Activated T-helper 2 cell treated with anti-CD3 and anti-CD28 coated beads, Interferon-gamma antibody, Interleukin-2, Interleukin-4, amounts not matched to agents 10 μg/mL and 5 μg/mL and 100 μg/mL, durations not matched to agents 14 hours and 24 hours and 36 hours (primary cell): Measurements from ENCODE around the gene DDX39B. TPM values are rescaled to one million over a fixed set of nuclear protein-coding genes. Genes with fewer than 3 reads are reported as not detected.
"Not testable (repeated sequence)": the region's sequence is repeated elsewhere in the genome, so short reads cannot be mapped to it uniquely, and the experiment has no call there.

Source experiments
- DNase-seq: peaks from one replicate; pipeline ENCODE4 v3.0.0; 2021; ENCODE audit warnings: low spot score
- H3K27ac Mint-ChIP-seq: one replicate; pipeline ENCODE4 v1.8.0; 2021; ENCODE audit warnings: mixed read lengths
- H3K27me3 Mint-ChIP-seq: one replicate; pipeline ENCODE4 v1.8.0; 2021; ENCODE audit warnings: low read depth, mixed read lengths
- H3K36me3 Mint-ChIP-seq: one replicate; pipeline ENCODE4 v1.8.0; 2021; ENCODE audit warnings: low read depth, mixed read lengths
- H3K4me1 Mint-ChIP-seq: one replicate; pipeline ENCODE4 v1.8.0; 2021; ENCODE audit warnings: low read depth, mixed read lengths
- H3K4me3 Mint-ChIP-seq: one replicate; pipeline ENCODE4 v1.8.0; 2021; ENCODE audit warnings: low read depth, mild to moderate bottlenecking, moderate library complexity, mixed read lengths
- H3K9me3 Mint-ChIP-seq: one replicate; pipeline ENCODE4 v1.8.0; 2021; ENCODE audit warnings: mixed read lengths
- intact Hi-C: fragments of 100-400 bp; cut with micrococcal nuclease; formaldehyde crosslinking; loops from one replicate; pipeline ENCODE4 v1.15.1; 2023
- total RNA-seq: library from RNA; stranded (reverse); gene quantifications from 2 replicates; pipeline ENCODE4 v1.2.3, GENCODE V29; 2022

The DDX39B gene
- total RNA-seq, 1 donor from 2014 or later = 579 TPM

- DNase-seq = no peak
- intact Hi-C loops = no loop called here
- H3K27ac Mint-ChIP-seq = no peak overlapping the region
- no peak overlapping the region for H3K4me3 Mint-ChIP-seq
- no peaks in the 10 kb centered on the region for H3K9me3 Mint-ChIP-seq
- peaks cover 42% of the 10 kb centered on the region for H3K36me3 Mint-ChIP-seq
- peaks cover 8% of the 10 kb centered on the region for H3K4me1 Mint-ChIP-seq
- H3K27me3 Mint-ChIP-seq = no peaks in the 10 kb centered on the region
Observed at GRCh38 chr6:31528307-31528777, 13.5 kb downstream of the DDX39B start.

GRCh38 chr6:31525932-31526591, 15.7 kb downstream of the DDX39B start:
- Mint-ChIP-seq H3K9me3 (no peaks in the 10 kb centered on the region), H3K27me3 (peaks cover 13% of the 10 kb centered on the region), H3K4me3 (no peak overlapping the region), H3K27ac (no peak overlapping the region), H3K4me1 (peaks cover 5% of the 10 kb centered on the region), H3K36me3 (peaks cover 23% of the 10 kb centered on the region)
- intact Hi-C loops = no loop called here
- no peak for DNase-seq

GRCh38 chr6:31525553-31525931, 16.3 kb downstream of the DDX39B start:
- DNase-seq = no peak
- H3K4me3 Mint-ChIP-seq = no peak overlapping the region
- intact Hi-C loops = no loop called here

GRCh38 chr6:31521835-31522234, 20.0 kb downstream of the DDX39B start:
- intact Hi-C loops = no loop called here
- H3K4me3 Mint-ChIP-seq = no peak overlapping the region
- no peaks in the 10 kb centered on the region for H3K36me3 Mint-ChIP-seq
- H3K27me3 Mint-ChIP-seq = peaks cover 30% of the 10 kb centered on the region
- no peaks in the 10 kb centered on the region for H3K4me1 Mint-ChIP-seq
- no peak for DNase-seq
- no peak overlapping the region for H3K27ac Mint-ChIP-seq
- no peaks in the 10 kb centered on the region for H3K9me3 Mint-ChIP-seq

More at GRCh38 chr6:31525553-31525931, 16.3 kb downstream of the DDX39B start:
- Mint-ChIP-seq H3K9me3 (no peaks in the 10 kb centered on the region), H3K4me1 (peaks cover 3% of the 10 kb centered on the region), H3K36me3 (peaks cover 18% of the 10 kb centered on the region), H3K27ac (no peak overlapping the region), H3K27me3 (peaks cover 15% of the 10 kb centered on the region)

GRCh38 chr6:31513456-31514165, 28.2 kb downstream of the DDX39B start:
- intact Hi-C loops = no loop called here
- H3K4me3 Mint-ChIP-seq = no peak overlapping the region
- H3K4me1 Mint-ChIP-seq = peaks cover 3% of the 10 kb centered on the region
- peaks cover 25% of the 10 kb centered on the region for H3K36me3 Mint-ChIP-seq
- peaks cover 12% of the 10 kb centered on the region for H3K27me3 Mint-ChIP-seq
- H3K9me3 Mint-ChIP-seq = no peaks in the 10 kb centered on the region
- no peak overlapping the region for H3K27ac Mint-ChIP-seq
- DNase-seq = no peak

- Mint-ChIP-seq H3K27ac (no peak overlapping the region), H3K9me3 (no peaks in the 10 kb centered on the region), H3K4me3 (no peak overlapping the region), H3K27me3 (no peaks in the 10 kb centered on the region), H3K4me1 (no peaks in the 10 kb centered on the region), H3K36me3 (peaks cover 59% of the 10 kb centered on the region)
- no peak for DNase-seq
- intact Hi-C loops = no loop called here
Observed at GRCh38 chr6:31510007-31510406, 31.8 kb downstream of the DDX39B start.

- H3K4me3 Mint-ChIP-seq, H3K27ac Mint-ChIP-seq, H3K9me3 Mint-ChIP-seq, intact Hi-C loops, H3K27me3 Mint-ChIP-seq, H3K4me1 Mint-ChIP-seq, DNase-seq: not testable (repeated sequence)
- H3K36me3 Mint-ChIP-seq = peaks cover 63% of the 10 kb centered on the region
Observed at GRCh38 chr6:31509036-31509435, 32.8 kb downstream of the DDX39B start.

GRCh38 chr6:31502586-31502985, 39.2 kb downstream of the DDX39B start:
- Mint-ChIP-seq H3K36me3 (peaks cover 53% of the 10 kb centered on the region), H3K27me3 (no peaks in the 10 kb centered on the region), H3K27ac (no peak overlapping the region), H3K4me1 (peaks cover 38% of the 10 kb centered on the region), H3K4me3 (no peak overlapping the region), H3K9me3 (no peaks in the 10 kb centered on the region)
- DNase-seq = no peak
- intact Hi-C loops = no loop called here

- H3K27ac Mint-ChIP-seq, H3K9me3 Mint-ChIP-seq, H3K27me3 Mint-ChIP-seq, DNase-seq: not testable (repeated sequence)
- intact Hi-C loops = loop anchor here (10.0 kb wide), 1 partner anchor 335 kb away; no protein-coding TSS in a partner anchor
- Mint-ChIP-seq H3K4me3 (peak overlapping the region; percentile 81), H3K4me1 (peaks cover 55% of the 10 kb centered on the region), H3K36me3 (peaks cover 24% of the 10 kb centered on the region)
Observed at GRCh38 chr6:31499648-31500047, 42.2 kb downstream of the DDX39B start.

GRCh38 chr6:31498748-31499147, 43.1 kb downstream of the DDX39B start:
- H3K27ac Mint-ChIP-seq = peak overlapping the region; percentile 25

GRCh38 chr6:31497531-31498476, 44.0 kb downstream of the DDX39B start, which contains the start of gene MICB:
Gene MICB, plus strand, starts transcription at chr6:31498145. Its CDS starts 49 bp downstream, at chr6:31498194.
- Mint-ChIP-seq H3K4me3 (peak within 1 kb of the TSS; percentile 89), H3K27ac (peak within 1 kb of the TSS; percentile 89), H3K9me3 (no peaks in the 10 kb centered on the region), H3K27me3 (no peaks in the 10 kb centered on the region), H3K4me1 (peaks cover 52% of the 10 kb centered on the region), H3K36me3 (peaks cover 23% of the 10 kb centered on the region)
- peak; percentile 79 for DNase-seq
- intact Hi-C loops = loop anchor here (10.0 kb wide), 1 partner anchor 337 kb away; no protein-coding TSS in a partner anchor

More at GRCh38 chr6:31498748-31499147, 43.1 kb downstream of the DDX39B start:
- Mint-ChIP-seq H3K27me3 (no peaks in the 10 kb centered on the region), H3K4me3 (peak overlapping the region; percentile 81), H3K4me1 (peaks cover 55% of the 10 kb centered on the region), H3K9me3 (no peaks in the 10 kb centered on the region), H3K36me3 (peaks cover 24% of the 10 kb centered on the region)
- intact Hi-C loops = loop anchor here (10.0 kb wide), 1 partner anchor 336 kb away; no protein-coding TSS in a partner anchor
- DNase-seq = no peak

- Mint-ChIP-seq H3K36me3 (peaks cover 17% of the 10 kb centered on the region), H3K4me3 (peak overlapping the region; percentile 89), H3K27ac (peak overlapping the region; percentile 89), H3K4me1 (peaks cover 48% of the 10 kb centered on the region)
- intact Hi-C loops = loop anchor here (10.0 kb wide), 1 partner anchor 338 kb away; no protein-coding TSS in a partner anchor
- not testable (repeated sequence) for H3K27me3 Mint-ChIP-seq, H3K9me3 Mint-ChIP-seq, DNase-seq
Observed at GRCh38 chr6:31496826-31497225, 45.0 kb downstream of the DDX39B start.
